ENCODE results near the gene BANP. TPM values are rescaled to one million over a fixed set of nuclear protein-coding genes. Genes with fewer than 3 reads are reported as not detected.
"Not testable (repeated sequence)": the region's sequence is repeated elsewhere in the genome, so short reads cannot be mapped to it uniquely, and the experiment has no call there.

BANP gene
- total RNA-seq, 2 experiments from 2014 or later: 39.6 to 58.0 TPM

DNA sequence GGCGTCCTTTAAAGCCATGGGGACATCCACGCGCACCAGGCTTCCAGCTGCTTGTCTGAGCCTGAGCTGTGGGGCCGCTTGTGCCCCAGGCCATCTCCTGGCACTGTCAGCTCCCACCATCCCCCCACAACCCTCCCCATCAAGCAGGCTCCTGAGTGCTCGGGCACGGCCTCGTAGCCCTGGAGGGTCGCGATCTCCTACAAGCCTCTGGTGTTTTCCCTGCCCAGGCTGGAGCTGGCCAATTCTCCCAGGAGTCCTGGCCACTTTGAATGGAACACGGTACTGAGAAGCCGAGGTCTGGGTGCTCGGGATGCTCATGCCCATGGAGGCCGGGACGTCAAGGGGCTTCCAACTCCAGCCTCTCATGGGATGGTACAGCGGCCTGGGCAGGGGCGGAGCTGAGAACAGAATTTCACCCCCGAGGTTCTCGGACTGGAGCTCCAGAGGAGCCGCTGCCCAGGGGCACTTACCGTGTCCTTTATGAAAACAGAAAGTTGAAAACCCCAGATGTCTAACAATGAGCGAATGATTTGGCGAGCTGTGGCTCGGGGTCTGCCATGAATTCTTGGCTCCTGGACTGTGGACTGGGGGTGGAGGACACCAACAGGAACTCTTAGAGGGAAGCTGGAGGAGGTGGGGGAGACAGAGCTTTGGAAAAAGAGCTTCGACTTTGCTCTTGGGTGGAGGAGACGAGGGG, 142.5 kb downstream of the BANP start:
- BruUV-seq (replicated peaks); H3K27ac ChIP-seq (ENCODE audit: low read depth, low read length, poor library complexity, severe bottlenecking); DNase-seq (ENCODE audit: low spot score); H3K4me2 ChIP-seq (ENCODE audit: low read length); intact Hi-C loops (cut with micrococcal nuclease; ENCODE audit: unreplicated experiment); H3K4me1 ChIP-seq (ENCODE audit: insufficient read depth, low read length, poor library complexity, severe bottlenecking); H3K36me3 ChIP-seq (ENCODE audit: insufficient read depth, low read length); POLR2A ChIA-PET; H3K4me3 ChIP-seq (ENCODE audit: low read depth, low read length, poor library complexity, severe bottlenecking); H4K20me1 ChIP-seq (ENCODE audit: insufficient read depth, low read length); H3K9me2 ChIP-seq (ENCODE audit: insufficient read depth, low read length); H3K79me2 ChIP-seq (ENCODE audit: insufficient read depth, low read depth, low read length); H3K9me3 ChIP-seq (ENCODE audit: low read length); H2AFZ ChIP-seq (ENCODE audit: low read length): not testable (repeated sequence)
- CTCF ChIA-PET (ENCODE audit: unreplicated experiment): interaction anchor here (0.6 kb wide), 1 partner anchor 166 kb away, joined by 4 read pairs; no protein-coding TSS in a partner anchor

DNA sequence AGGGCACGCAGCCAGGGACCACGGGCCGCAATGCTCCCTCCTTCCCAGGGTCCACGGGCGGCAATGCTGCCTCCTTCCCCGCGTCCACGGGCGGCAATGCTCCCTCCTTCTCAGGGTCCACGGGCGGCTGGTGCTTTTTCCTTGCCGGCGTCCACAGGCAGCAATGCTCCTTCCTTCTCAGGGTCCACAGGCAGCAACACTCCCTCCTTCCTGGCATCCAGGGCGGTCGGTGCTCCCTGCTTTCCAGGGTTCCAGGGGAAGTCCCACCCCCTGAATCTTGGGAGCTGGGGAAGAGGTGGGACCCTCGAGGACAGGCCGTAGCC, 143.0 kb downstream of the BANP start:
- H3K9me2 ChIP-seq (ENCODE audit: insufficient read depth, low read length); H3K4me1 ChIP-seq (ENCODE audit: insufficient read depth, low read length, poor library complexity, severe bottlenecking); DNase-seq (ENCODE audit: low spot score); H2AFZ ChIP-seq (ENCODE audit: low read length); BruUV-seq (replicated peaks); H3K4me2 ChIP-seq (ENCODE audit: low read length); intact Hi-C loops (cut with micrococcal nuclease; ENCODE audit: unreplicated experiment); H3K36me3 ChIP-seq (ENCODE audit: insufficient read depth, low read length); POLR2A ChIA-PET; H3K4me3 ChIP-seq (ENCODE audit: low read depth, low read length, poor library complexity, severe bottlenecking); H4K20me1 ChIP-seq (ENCODE audit: insufficient read depth, low read length); H3K27ac ChIP-seq (ENCODE audit: low read depth, low read length, poor library complexity, severe bottlenecking); H3K9me3 ChIP-seq (ENCODE audit: low read length); H3K79me2 ChIP-seq (ENCODE audit: insufficient read depth, low read depth, low read length): not testable (repeated sequence)
- CTCF ChIA-PET (ENCODE audit: unreplicated experiment): interaction anchor here (0.6 kb wide), 1 partner anchor 166 kb away, joined by 4 read pairs; no protein-coding TSS in a partner anchor

DNA sequence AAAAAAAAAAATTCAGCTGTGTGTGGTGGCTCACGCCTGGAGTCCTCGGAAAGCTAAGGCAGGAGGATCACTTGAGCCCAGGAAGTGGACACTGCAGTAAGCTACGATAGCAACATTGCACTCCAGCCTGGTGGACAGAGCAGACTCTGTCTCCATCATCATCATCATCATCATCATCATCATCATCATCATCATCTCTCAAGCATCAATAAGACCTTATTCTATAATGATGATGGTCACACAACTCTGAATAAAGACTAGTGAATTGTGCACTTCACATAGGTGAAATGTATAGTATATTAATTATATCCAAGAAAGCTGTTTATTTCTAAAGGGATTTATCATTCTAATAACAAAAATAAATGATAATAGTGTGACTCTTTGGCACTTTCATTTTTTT, 143.7 kb downstream of the BANP start:
- H3K36me3 ChIP-seq (ENCODE audit: insufficient read depth, low read length); intact Hi-C loops (cut with micrococcal nuclease; ENCODE audit: unreplicated experiment); H2AFZ ChIP-seq (ENCODE audit: low read length); H3K79me2 ChIP-seq (ENCODE audit: insufficient read depth, low read depth, low read length); H3K4me3 ChIP-seq (ENCODE audit: low read depth, low read length, poor library complexity, severe bottlenecking); CTCF ChIA-PET (ENCODE audit: unreplicated experiment); H3K27ac ChIP-seq (ENCODE audit: low read depth, low read length, poor library complexity, severe bottlenecking); BruUV-seq (replicated peaks); H3K4me1 ChIP-seq (ENCODE audit: insufficient read depth, low read length, poor library complexity, severe bottlenecking); H4K20me1 ChIP-seq (ENCODE audit: insufficient read depth, low read length); POLR2A ChIA-PET; H3K4me2 ChIP-seq (ENCODE audit: low read length); H3K9me2 ChIP-seq (ENCODE audit: insufficient read depth, low read length); H3K9me3 ChIP-seq (ENCODE audit: low read length); DNase-seq (ENCODE audit: low spot score): not testable (repeated sequence)

DNA sequence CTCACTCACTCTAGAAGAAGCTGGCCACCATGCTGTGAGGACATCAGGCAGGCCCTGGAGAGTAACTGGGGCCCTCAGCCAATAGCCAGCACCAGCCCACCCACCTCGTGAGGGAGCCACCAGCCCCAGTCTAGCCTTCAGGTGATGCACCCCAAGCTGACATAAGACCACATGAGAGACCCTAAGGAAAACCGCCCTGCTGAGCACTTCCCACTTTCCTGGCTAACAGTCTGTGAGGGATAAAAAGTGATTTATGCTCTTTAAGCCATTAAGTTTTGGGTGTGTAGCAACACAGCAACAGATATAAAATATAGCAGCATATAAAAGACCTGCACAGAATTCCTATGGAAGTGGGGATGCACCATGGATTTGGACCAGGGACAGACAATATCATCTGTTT, 145.4 kb downstream of the BANP start:
- H2AFZ ChIP-seq (ENCODE audit: low read length); CTCF ChIA-PET (ENCODE audit: unreplicated experiment); BruUV-seq (replicated peaks); H3K4me2 ChIP-seq (ENCODE audit: low read length); intact Hi-C loops (cut with micrococcal nuclease; ENCODE audit: unreplicated experiment); POLR2A ChIA-PET; H3K4me1 ChIP-seq (ENCODE audit: insufficient read depth, low read length, poor library complexity, severe bottlenecking); H4K20me1 ChIP-seq (ENCODE audit: insufficient read depth, low read length); H3K4me3 ChIP-seq (ENCODE audit: low read depth, low read length, poor library complexity, severe bottlenecking); H3K79me2 ChIP-seq (ENCODE audit: insufficient read depth, low read depth, low read length); H3K36me3 ChIP-seq (ENCODE audit: insufficient read depth, low read length); H3K9me3 ChIP-seq (ENCODE audit: low read length); H3K9me2 ChIP-seq (ENCODE audit: insufficient read depth, low read length); H3K27ac ChIP-seq (ENCODE audit: low read depth, low read length, poor library complexity, severe bottlenecking); DNase-seq (ENCODE audit: low spot score): not testable (repeated sequence)

DNA sequence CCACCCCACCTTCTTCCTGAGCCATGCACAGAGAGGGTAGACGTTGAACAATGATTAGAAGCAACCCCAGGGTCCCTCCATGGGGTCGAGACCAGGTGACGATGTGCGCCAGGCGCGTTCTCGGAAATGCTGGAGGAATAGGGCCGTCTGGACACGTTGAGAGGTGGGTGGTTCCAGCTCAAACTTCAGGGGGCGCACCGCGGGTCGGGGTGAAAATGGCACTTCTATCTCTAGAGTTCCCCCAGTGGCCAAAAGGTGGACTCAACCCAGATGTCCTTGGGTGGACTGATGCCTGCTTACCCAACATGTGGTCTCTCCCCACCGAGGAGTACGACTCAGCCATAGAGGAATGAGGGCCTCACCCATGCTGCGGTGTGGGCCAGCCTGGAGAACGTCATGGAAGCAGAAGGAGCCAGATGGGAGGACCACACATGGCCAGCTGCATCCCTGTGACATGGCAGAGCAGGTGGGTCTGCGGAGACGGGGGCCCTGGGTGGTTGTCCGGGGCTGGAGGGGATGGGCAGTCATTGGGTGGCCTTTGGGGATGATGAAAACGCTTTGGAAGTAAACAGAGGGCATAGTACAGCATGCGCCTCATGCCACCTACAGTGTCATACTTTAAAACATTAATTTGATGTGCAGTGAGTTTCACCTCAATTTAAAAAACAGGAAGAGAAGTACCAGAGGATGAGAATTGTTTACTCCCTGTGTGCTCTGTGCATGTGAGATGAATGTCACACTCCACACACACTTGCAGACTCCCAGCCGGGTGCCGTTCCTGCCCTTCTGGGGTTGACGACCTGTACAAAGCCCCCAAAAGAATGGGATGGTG, 147.7 kb downstream of the BANP start:
- H3K4me3 ChIP-seq (ENCODE audit: low read depth, low read length, poor library complexity, severe bottlenecking); intact Hi-C loops (cut with micrococcal nuclease; ENCODE audit: unreplicated experiment); H4K20me1 ChIP-seq (ENCODE audit: insufficient read depth, low read length); H3K27ac ChIP-seq (ENCODE audit: low read depth, low read length, poor library complexity, severe bottlenecking); H3K4me2 ChIP-seq (ENCODE audit: low read length); H3K79me2 ChIP-seq (ENCODE audit: insufficient read depth, low read depth, low read length); POLR2A ChIA-PET; DNase-seq (ENCODE audit: low spot score); H3K36me3 ChIP-seq (ENCODE audit: insufficient read depth, low read length); H3K4me1 ChIP-seq (ENCODE audit: insufficient read depth, low read length, poor library complexity, severe bottlenecking); BruUV-seq (replicated peaks); H2AFZ ChIP-seq (ENCODE audit: low read length); H3K9me2 ChIP-seq (ENCODE audit: insufficient read depth, low read length); CTCF ChIA-PET (ENCODE audit: unreplicated experiment); H3K9me3 ChIP-seq (ENCODE audit: low read length): not testable (repeated sequence)
